HG03558 (cell line): Measurements from ENCODE around the gene RGL1.
A peak's percentile ranks its signal among the peaks of the same experiment; 100 is the strongest.

Source experiments
- ATAC-seq: cut with Tn5 transposase; IDR thresholded peaks from one replicate; pipeline ENCODE4 v1.9.1; 2021; ENCODE audit warnings: moderate number of reproducible peaks; ENCODE audit not compliant: unreplicated experiment; ENCODE audit errors: extremely low read depth

RGL1 gene

DNA sequence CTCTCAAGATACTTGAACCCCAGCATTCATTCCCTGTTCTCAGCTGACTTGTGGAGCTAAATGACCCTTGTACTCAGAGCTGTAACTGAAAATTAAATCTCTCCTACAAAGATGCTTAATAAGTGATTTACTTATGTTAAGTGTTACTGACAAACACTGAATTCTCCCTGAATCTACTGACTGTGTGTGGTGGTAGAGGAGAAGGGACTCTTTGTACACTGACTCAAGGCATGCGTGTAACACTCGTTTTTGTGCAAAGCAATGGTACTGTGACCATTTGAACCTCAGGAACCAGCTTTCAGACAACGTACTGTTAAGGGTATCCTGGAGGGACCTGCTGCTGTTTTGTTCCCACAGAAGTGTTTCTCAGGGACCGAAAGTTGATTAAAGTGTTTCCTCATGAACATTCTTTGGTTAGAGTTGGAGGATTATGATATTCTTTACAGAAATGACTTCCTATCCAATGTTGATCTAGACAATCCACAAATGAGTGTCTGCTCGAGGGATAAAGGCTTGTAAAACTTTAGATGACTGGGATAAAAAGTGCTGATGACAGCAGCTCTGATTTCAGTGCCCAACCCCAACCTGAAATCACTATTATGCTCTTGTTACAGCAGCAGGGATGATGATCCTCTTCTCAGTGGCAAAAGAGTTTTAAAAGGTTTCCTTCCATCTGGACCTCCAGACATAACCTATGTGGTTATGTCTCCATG is 12.8 kb downstream of the RGL1 start:
- no peak for ATAC-seq

DNA sequence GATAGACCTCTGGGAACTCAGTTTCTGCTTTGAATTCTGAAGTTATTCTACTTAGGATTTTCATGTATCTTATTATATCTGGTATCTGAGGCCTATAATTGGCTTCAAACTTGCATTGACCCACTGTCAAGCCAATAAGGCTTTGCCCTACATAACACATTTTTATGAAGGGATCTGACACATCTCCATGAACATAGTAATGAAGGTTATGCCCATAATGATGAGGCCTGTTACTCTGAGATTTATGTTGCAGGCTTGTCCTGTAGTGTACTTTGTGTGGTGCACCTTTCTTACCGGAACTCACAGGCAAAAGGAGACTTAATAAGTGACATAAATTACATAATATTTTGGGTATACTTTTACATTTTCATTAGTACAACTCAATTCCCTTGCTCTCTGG is 14.1 kb downstream of the RGL1 start:
- no peak for ATAC-seq

DNA sequence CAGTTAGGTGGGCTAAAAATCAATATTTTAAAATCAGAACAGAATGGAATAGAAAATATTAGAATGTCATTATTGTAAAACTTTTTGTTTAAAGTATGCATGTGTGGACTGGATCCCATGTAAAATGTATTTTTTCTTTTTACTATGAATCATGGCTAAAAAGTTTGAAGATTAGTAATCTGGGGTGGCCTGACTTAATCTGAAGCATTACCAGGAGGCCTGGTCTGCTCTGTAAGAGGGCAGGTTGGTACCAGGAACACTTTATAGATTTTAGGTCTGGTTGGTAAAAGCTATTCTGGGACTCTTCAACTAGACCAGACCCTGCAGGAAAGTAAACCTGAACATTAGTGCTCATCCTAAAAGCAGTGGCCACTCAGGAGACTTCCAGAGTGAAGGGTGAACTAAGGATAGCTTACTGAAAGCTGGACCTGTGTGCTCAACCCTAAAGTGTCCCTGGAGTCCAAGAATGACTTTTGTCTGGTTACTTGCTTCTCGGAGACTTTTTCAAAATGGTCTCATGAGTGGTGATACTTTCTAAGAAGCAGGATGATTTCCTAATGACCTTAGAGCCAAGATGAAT is 16.5 kb downstream of the RGL1 start:
- no peak for ATAC-seq

DNA sequence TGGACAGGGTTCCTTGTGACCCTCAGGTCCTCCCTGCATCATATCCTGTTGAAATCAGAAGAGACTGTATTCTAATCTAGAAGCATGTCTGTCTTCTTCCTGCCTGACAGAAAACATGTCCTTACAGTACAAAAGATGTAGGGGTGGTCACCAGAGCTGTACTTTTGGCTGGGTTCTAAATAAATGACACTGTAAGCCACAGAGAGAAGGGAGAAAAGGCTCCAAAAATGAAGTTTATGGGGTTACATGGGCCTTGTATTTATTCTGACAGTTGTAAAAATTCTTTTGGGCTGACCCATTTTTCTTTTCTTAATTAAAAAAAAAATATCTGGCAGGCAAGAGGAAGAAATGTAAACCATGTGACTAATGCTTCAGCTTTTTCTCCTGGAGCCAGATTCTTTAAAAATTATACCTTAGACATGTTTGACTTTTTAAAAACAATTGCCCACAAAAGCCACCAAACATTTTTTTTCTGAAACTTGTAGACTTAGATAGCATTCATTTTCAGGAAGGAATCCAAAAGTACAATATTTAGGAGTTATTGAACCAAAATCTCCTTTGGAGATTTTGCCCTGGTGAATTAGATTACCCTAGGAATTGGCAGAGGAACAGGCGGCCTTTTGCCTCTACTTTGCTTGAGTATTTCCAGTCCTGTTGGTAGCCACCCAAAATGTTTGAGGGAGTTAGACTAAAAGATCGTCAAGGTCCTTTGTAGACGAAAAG is 17.1 kb downstream of the RGL1 start:
- ATAC-seq: no peak

DNA sequence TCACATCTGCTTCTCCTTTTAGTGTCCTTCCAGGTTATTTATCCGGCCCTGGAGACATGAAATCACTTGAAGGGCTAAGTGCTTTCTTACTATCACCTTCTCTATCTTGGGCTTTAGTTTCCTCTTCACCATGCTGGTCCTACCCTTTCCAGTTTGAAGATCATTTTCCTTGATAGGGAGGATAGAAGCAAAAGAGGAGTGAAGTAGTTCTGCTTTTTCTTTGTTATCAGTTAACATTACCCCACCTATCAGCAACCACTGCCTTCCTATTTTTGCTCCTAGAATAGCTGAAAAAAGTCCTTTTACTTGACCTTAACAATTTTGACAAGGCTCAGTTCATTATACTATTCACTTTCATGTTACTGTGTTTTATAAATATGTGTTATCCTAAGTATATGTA is 19.4 kb downstream of the RGL1 start:
- no peak for ATAC-seq

DNA sequence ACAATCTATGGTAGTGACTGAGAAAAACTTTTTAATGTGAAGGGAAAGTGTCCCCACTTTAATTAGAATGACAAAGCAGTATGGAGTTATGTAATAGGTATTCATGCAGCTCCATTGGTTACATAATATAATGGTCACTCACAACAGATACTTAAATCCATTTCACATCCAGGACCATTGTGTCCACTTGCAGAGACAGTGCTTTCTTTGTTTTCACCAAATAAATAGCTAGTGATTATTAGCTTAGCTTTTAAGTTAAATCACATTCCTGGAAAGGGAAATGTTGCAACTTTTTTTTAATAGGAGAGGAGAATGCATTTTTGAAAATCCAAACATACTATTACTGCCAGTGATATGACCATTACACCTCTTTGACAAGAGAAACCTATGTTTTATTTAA is 22.9 kb downstream of the RGL1 start:
- ATAC-seq: no peak

DNA sequence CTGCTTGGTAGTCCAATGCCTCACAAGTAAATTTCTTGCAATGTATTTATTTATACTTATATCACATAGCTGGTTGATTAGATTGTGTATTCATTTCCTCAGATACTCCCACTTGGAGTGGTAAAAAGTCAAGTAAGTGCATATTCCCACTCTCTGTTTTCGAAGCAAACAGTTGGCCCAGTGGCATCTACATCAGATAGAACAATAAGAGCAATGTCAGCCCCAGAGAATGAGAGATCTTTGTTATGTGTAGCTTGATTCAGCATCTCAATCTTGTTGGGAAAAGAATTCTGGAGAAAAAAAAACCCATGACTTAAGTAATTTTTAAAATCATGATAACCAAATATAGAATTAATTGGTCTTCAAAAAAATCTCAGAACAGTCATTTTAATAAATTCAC is 25.5 kb downstream of the RGL1 start:
- no peak for ATAC-seq

DNA sequence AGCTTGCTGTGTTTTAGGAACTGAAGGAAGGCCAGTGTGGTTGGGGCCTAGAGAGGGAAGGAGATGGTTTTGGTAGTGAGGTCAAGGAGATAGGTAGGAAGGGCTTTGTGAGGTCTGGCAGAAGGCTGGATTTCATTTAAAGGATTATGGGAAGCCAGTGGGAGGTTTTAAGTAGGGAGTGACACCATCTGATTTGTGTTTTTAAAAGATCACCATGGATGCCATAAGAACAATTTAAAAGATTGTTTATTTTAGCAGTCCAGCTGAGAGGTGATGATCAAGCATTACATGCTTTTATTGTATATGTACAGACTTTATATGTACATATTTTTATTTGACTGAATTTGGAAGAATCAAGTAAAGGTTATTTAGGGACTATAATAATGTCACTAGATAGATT is 26.4 kb downstream of the RGL1 start:
- no peak for ATAC-seq

DNA sequence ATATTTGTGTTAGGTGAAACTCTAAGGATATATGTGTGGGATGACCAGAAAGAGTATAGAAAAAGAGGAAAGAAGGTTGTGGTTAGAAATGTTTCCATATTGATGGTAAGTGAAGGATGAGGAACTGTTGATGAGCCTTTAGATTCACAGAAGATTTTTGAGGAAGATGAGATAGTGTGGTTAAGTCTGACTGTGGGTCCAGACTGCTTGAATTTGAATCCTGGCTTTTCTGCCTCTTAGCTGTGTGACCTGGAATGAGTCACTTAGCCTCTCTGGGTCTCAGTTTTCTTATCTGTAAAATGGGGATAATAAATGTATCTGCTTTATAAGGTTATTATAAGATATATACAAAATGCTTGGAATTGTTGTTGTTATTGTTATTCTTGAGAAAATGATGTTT is 27.5 kb downstream of the RGL1 start:
- no peak for ATAC-seq

DNA sequence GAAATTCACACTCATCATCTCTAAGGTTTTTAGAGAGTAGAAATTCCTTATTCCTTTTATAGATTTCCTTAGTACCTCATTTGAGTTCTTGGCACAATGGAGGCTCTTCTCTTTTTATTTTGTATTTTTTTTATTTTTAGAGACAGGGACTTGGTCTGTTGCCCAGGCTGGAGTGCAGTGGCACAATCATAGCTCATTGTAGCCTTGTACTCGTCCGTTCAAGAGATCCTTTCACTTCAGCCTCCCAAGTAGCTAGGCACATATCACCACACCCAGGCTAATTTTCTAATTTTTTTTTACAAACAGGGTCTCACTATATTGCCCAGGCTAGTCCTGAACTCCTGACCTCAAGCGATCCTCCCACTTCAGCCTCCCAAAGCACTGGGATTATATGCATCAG is 29.6 kb downstream of the RGL1 start:
- no peak for ATAC-seq

DNA sequence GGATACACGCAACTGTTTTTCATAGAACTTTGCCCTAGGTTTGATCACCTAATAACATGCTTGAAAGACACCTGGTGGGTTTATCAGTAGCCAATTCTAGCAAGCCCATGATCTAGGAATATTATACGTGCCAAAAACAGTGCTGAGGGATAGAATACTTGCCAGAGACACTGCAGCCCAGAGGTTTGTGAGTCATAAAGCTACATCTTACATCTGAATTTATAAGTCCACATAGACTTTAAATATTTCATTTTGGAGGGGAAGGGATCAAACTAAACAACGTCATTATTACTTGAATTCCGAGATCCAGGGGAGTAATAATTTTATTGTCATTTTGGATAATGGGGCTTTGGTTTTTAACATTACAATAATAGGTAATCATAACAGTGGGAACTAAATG is 31.7 kb downstream of the RGL1 start:
- ATAC-seq: no peak

DNA sequence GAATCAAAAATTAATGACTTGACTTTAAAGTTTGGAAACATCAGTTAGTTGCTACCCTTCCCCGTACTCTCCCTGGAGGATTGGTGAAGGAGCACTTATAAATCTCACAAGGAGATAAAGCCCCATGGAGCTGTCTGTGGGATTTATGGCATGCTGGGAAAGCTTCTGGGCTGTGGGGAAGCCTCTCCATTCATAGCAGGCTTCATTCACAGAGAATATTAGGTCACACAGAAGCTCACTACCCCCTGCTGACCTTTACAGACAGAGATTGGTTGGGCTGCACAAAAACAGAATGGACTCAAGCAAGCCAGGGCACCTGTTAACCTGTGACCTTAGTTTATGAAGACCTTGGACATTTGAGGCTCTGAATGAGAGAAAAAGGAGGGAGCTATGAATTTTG is 32.1 kb downstream of the RGL1 start:
- ATAC-seq: no peak

DNA sequence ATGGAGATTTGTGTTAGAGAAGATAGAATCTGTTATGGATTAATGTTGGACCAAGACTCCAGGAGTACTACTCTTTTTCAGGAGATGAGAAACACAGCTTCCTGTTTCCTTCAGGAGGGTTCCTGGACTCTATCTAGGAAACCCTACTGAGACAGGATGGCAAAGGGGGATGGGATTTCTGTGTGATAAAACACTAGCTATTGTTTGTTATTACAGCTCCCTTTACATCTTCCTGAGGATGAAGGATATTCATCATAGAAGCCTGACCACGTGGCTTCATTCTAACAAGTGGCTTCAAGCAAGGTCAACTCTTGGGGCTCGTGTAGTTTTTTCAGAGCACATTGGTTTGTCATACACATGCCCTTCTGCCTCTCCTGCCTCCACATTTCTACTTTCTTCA is 33.3 kb downstream of the RGL1 start:
- ATAC-seq: no peak

DNA sequence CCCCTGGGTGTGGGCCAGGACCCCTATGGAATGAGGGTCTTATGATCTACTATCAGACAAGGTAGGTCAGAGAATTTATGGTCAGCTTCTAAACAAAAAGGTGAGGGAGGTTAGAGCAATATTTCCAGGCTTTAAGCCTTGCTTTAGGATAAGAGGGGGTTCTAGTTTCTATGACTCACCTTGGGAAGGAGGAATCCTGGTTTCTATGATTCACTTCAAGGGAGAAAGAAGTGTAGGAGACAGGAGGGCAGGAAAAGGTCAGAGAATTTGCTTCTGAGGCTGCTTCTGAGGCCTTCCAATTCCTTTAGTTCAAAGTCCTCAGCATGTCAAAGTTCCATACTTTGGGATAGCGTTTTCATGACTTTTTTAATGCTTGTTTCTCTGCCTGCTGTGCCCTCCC is 35.2 kb downstream of the RGL1 start:
- ATAC-seq: no peak

DNA sequence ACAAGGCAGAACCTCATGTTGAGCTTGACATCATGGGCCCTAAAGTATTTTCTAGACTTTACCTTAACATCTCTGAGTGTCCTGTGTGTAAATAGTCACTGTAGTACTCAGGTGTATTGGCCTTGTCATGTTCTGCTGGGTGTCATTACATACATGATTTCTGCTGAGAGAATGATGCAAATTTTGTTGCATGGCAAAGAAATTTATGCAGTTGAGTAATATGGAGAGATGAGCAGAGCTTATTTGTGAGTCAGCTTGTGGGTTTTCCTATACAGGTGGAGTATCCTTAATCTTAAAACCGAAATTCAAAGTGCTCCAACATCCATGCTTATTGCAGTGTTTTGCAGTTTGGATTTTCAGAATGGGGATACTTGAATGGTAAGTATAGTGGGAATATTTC is 36.6 kb downstream of the RGL1 start:
- peak; percentile 32 for ATAC-seq

DNA sequence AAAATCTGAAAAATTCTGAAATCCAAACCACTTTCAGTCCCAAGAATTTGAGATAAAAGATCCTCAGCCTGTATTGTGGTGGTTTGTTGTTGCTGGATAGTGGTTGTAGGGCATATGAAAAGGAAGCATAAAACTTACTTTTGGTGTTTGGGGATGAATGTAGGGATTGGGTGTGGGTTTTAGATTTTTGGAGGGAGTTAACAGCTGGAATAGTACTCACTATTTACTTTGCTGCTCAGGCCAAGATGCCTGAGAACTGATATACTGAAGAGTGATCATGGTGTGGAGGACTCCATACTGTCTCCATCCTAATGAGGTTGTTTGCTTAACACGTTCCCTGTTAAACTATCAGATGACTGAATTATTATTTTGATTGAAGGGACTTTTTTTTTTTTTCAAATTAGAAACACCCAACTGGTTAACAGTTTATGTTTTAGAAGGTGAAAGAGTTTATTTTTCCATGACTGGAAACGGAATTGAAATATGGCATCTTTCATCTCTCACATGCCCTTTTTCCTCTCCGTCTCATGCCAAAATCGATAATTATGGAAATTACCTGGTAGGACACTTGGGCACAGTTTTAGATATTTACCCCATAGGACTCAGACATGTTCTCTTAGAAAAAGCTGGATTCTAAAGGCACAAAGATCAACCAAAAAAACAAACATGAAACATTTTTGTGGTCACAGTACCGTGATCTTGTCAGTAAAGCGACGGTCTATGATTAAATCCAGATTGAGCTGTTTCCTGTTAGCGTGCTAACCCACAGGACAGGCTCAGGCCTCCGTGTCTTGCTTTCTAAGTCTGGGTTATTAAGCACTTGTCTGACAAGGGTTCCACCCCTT is 37.3 kb downstream of the RGL1 start:
- peak; percentile 75 for ATAC-seq

DNA sequence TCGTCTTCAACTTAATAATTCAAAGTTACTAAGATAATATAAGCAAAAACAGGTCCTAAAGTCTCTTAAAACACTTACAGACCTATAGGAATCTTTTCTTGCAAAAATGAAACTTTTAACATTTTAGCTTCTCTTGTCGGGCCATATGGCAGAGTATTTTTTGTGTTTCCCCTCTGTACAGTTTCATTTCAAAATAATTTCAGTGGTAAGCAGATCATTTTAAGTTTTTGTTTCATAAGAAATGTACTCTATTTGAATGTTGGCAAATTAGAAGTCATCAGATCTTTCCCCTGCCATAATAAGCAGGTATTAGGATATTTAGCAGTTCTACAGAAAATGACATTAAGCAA is 37.9 kb downstream of the RGL1 start:
- peak; percentile 22 for ATAC-seq

DNA sequence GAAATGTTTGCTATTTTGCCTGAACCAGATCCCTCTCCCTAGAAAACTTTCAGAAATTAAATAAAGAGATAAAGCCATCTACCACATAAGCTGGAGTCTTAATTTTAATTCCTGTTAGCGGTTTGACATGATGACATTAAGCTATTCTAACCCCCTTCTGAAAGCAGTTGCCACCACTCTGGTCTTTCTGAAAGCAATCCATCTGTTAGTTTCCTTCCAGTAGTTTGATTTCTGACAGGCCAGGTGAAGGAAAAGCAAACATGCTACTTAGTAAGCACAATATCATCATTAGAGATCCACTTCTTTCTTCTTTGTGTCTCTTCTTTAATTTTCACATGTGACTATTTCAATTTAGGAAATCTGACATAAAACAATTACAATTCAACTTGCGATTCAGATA is 39.9 kb downstream of the RGL1 start:
- no peak for ATAC-seq

DNA sequence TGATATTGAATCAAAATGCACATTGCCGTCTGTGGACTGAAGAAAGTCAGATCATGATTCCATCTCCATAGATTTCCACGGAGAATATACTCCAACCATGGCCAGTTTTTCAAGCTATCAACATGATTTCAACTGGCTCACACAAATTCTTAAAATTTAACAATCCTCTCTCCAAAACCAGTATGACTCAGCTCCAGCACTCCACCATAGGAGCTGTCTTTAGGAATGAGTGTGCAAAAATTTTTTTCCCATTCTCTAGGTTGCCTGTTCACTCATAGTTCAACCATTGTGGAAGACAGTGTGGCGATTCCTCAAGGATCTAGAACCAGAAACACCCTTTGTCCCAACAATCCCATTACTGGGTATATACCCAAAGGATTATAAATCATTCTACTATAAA is 40.8 kb downstream of the RGL1 start:
- ATAC-seq: no peak

DNA sequence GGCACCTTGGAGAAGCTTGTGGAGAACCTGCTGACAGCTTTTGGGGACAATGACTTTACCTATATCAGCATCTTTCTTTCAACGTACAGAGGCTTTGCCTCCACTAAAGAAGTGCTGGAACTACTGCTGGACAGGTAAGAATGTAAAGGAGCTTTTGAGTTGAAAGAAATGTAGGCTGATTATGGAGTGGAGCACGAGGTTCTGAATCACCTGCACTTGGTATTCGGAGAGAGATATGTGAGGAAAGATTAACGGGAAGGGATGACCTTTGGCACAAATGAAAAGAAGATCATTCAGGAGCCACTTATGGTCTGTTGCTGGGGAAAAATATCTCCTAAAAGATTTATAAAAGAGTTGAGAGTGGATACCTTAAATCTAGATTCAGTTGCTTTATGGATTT is 42.7 kb downstream of the RGL1 start:
- no peak for ATAC-seq

DNA sequence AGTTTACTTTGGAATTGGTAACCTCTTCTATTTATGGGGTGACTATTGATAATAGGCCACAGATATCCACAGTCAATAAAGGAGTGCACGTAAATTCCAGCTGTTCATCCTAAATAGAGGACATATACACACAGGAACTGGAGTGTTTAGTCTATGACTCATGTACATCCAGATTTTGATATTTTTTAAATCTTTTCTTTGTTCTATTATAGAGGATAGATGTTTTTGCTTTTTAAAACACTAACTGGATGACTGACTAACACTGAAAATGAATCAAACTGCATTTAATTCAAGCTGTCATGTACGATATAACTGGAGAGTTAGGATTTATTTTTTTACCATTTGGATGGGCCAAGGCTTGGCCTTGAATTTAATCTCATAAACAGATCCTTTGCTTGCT is 45.9 kb downstream of the RGL1 start:
- ATAC-seq: no peak
